Activated CD4-positive, alpha-beta T cell treated with anti-CD3 and anti-CD28 coated beads, Interleukin-2, Interleukin-4, amounts not matched to agents 100 ng/mL and 50 ng/mL, durations not matched to agents 16 hours and 8 hours (primary cell): ENCODE measurements around the gene C2orf15.
A peak's percentile ranks its signal among the peaks of the same experiment; 100 is the strongest.
"Not testable (repeated sequence)": the region's sequence is repeated elsewhere in the genome, so short reads cannot be mapped to it uniquely, and the experiment has no call there.

Experiments
- DNase-seq: peaks from one replicate; pipeline ENCODE4 v3.0.0-alpha.2; 2020; ENCODE audit warnings: low spot score

The C2orf15 gene

DNA sequence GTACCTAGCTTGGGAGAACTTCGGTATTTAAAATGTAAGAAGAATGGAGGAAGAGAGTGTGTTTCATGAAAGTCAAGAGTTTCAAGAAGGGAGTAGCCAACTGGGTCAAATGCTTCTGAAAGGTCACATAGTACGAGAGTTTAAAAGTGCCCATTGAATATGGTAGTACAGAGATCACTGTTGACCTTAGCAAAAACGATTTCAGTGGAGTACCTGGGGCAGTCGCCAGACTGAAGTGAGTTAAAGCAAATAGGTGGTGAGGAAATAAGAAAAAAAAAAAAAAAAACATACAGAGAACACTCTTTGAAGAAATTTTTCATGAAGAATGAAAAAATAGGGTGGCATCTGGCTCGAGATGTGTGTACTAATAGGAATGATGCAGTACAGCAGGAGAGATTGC, 24.7 kb downstream of the C2orf15 start:
- no peak for DNase-seq

DNA sequence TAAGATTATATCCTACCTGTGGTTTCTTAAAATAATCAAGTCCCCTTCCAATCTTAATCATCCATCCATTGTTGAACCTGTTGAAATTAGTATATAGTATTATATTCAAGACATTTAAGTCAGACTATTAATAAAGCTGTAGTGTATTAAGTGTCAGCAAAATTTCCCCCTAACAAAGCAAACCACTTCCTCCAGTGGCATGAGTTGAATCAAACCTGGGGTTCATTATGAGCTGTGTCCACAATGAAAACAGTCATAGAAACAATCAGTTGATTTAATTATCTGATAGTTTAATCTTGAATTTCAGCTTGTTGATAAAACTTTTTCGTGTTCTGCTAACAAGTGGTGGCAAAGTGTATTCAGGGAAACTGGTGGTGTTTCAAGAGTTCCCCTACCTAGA, 28.0 kb downstream of the C2orf15 start:
- DNase-seq, result peak; percentile 37

GRCh38 chr2:99171377-99172140, 30.1 kb downstream of the C2orf15 start:
- DNase-seq, result no peak

DNA sequence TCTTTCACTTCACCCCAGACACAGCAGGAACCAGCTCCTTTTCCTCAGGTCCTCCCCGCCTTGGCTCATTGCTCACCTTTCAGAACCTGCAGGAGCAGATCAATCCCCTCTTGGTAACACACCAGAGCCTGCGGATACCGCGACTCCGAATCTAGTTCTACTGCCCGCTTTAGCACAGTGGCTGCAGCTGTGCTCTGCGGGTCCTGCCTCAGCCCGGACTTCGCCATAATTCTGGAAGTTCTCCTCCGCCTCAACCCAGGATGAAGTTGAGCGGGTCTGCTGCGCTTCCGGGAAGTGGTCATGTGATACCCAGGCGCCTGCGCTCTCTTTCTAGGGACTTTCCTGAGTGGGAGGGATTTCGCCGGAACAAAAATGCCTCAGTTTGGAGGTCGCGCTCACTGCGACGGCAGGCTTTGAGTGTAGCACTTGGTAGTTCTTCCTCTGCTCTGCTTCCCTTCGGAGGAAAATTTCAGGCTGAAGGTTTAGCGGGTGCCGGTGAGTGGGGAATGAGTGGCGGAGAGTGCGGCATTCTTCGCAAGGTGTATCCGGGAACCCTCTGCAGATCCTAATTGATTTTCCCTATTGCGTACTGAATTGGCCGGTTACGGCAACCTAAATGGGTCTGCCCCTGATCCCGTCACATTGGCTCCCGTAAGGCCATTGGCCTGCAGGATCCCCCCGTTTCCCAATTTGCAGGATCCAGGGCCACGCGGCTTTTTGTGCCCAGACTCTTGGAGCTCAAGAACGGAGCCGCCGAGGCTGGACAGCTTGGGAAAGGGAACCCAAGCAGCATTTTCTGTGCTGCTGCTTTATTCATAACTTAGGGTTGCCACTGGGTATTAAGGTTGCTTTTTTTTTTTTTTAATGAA, 39.5 kb downstream of the C2orf15 start, which contains the start of the genes MITD1 and MRPL30:
TSS of gene MITD1 (minus strand) at position 304 of the 869 bp plus-strand sequence. CDS start at position 227, 77 bp downstream.
TSS of gene MRPL30 (plus strand) at position 430 of the 869 bp plus-strand sequence. CDS start 5,020 bp downstream, outside the sequence.
- DNase-seq, result peak; percentile 94

DNA sequence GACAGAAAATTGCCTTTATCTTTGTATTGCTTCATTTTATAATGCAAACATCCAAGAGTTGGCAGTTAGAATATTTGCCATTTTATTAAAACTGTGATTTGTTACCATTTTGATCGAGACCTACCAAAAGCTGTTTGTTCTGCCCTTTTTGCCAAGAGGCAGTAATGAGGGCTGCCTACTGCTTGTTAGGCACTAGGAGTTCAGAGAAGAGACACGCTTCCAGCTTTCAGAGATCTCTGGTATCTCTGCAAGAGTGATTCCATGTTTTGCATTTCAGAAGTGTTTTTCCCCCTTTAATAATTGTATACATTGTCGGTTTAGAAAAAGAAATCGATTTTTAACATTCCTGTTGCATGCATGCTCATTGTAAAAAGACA, 40.1 kb downstream of the C2orf15 start:
- no peak for DNase-seq

DNA sequence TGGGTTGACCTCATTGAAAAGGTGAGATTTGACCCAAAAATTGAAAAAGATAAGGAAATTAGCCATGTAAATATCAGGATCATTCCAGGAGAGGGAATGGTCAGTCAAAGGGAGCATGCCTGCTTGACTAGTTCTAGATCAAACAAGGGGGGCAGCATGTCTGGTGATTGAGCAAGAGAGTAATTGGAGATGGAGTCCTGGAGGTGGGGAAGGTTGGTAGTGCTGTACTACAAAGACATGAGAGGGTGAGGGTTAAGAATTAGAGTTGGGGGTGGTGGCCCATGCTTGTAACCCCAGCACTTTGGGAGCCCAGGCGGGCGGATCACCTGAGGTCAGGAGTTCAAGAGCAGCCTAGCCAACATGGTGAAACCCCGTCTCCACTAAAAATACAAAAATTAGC, 41.5 kb downstream of the C2orf15 start:
- DNase-seq, result no peak

GRCh38 chr2:99184811-99185210, 43.3 kb downstream of the C2orf15 start:
- no peak for DNase-seq

GRCh38 chr2:99187011-99187410, 45.5 kb downstream of the C2orf15 start:
- DNase-seq, result no peak

GRCh38 chr2:99188357-99188756, 46.9 kb downstream of the C2orf15 start:
- no peak for DNase-seq

GRCh38 chr2:99190548-99190947, 49.0 kb downstream of the C2orf15 start:
- no peak for DNase-seq

DNA sequence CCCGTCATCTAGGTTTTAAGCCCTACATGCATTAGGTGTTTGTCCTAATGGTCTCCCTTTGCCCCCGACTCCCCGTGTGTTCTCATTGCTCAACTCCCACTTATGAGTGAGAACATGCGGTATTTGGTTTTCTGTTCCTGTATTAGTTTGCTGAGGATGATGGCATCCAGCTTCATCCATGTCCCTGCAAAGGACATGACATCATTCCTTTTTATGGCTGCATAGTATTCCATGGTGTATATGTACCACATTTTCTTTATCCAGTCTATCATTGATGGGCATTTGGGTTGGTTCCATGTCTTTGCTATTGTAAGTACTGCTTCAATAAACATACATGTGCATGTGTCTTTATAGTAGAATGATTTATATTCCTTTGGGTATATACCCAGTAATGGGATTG, 50.9 kb downstream of the C2orf15 start:
- DNase-seq, result not testable (repeated sequence)

GRCh38 chr2:99198103-99198841, 56.8 kb downstream of the C2orf15 start:
- no peak for DNase-seq

GRCh38 chr2:99200076-99200800, 58.7 kb downstream of the C2orf15 start:
- no peak for DNase-seq
